Upper lobe of left lung (tissue), 6 donors: ENCODE data around the gene TIGD7. TPM values are rescaled to one million over a fixed set of nuclear protein-coding genes. Genes with fewer than 3 reads are reported as not detected.

Source experiments
- ATAC-seq, 2 donors: fragments of 200-7000 bp; cut with Tn5 transposase; one replicate each; pipeline ENCODE4 v1.9.1; 2022; ENCODE audit warnings: mild to moderate bottlenecking in 2 of 2, moderate library complexity in 2 of 2; ENCODE audit not compliant: low FRiP score in 2 of 2
- DNase-seq, 2 donors: peaks; one replicate each; pipeline ENCODE4 v3.0.0-alpha.2; 2019 to 2020
- H3K27ac ChIP-seq, 4 donors: fragments of 200-600 bp; sonication (generic); one replicate each; pipeline ENCODE4 v1.5.1; 2016 to 2019
- H3K27me3 ChIP-seq, 4 donors: fragments of 200-600 bp; sonication (generic); one replicate each; pipeline ENCODE4 v1.5.1; 2017 to 2019
- H3K36me3 ChIP-seq, 4 donors: fragments of 200-600 bp; sonication (generic); one replicate each; pipeline ENCODE4 v1.5.1; 2016 to 2019
- H3K4me1 ChIP-seq, 4 donors: fragments of 200-600 bp; sonication (generic); one replicate each; pipeline ENCODE4 v1.5.1; 2018 to 2019
- H3K4me3 ChIP-seq, 4 donors: fragments of 200-600 bp; sonication (generic); one replicate each; pipeline ENCODE4 v1.5.1; 2017 to 2019; ENCODE audit warnings: mild to moderate bottlenecking in 2 of 4, moderate library complexity in 1 of 4
- H3K9me3 ChIP-seq, 4 donors: fragments of 200-600 bp; sonication (generic); one replicate each; pipeline ENCODE4 v1.5.1; 2018 to 2019
- EP300 ChIP-seq, 4 donors: sonication (generic); formaldehyde crosslinking; IDR thresholded peaks; one replicate each; pipeline ENCODE4 v1.5.1; 2017; ENCODE audit warnings: antibody characterized with exemption in 4 of 4, control low read depth in 2 of 4
- POLR2A ChIP-seq, 4 donors: fragments of 450-650 bp; IDR thresholded peaks; one replicate each; pipeline ENCODE4 v1.5.1; 2016 to 2017; ENCODE audit warnings: antibody characterized with exemption in 4 of 4, mild to moderate bottlenecking in 2 of 4
- POLR2AphosphoS5 ChIP-seq, 2 donors: sonication (generic); formaldehyde crosslinking; IDR thresholded peaks; one replicate each; pipeline ENCODE4 v1.5.1; 2017; ENCODE audit warnings: antibody characterized with exemption in 2 of 2
- WGBS, 2 donors: methylation state at CpG; one replicate each; pipeline ENCODE4 v1.1.5; 2017 to 2018; 5-methylcytosine and 5-hydroxymethylcytosine counted together
- total RNA-seq, 6 donors: library from RNA; depleted of rRNA in 4 of 6; stranded (reverse); fragments of >200 nt in 4 of 6; gene quantifications; one replicate each; pipeline versions ENCODE4 v1.1.0 to v1.2.1, GENCODE V29; 2016 to 2021
- TF ChIP-seq, protein P1 (sequence below), 6 experiments: fragments of 450-650 bp in 4 of 6; fragments of 200-600 bp in 2 of 6; sonication (generic) in 2 of 6; IDR thresholded peaks; one replicate each; pipeline ENCODE4 v1.5.1; 2016 to 2019; ENCODE audit warnings: antibody characterized with exemption in 6 of 6
- donor health status: DM: no; HTN: no; CAD: no; lungs with moderate emphysema.
- donor health status: DM: no; HTN: yes; CAD: no; lungs with severe emphysema.

Gene TIGD7, protein sequence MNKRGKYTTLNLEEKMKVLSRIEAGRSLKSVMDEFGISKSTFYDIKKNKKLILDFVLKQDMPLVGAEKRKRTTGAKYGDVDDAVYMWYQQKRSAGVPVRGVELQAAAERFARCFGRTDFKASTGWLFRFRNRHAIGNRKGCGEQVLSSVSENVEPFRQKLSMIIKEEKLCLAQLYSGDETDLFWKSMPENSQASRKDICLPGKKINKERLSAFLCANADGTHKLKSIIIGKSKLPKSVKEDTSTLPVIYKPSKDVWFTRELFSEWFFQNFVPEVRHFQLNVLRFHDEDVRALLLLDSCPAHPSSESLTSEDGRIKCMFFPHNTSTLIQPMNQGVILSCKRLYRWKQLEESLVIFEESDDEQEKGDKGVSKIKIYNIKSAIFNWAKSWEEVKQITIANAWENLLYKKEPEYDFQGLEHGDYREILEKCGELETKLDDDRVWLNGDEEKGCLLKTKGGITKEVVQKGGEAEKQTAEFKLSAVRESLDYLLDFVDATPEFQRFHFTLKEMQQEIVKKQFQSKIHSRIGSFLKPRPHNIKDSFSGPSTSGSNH
- 1 to 10 TPM; 1.3 to 6.0 (median 4.0) TPM for total RNA-seq

DNA sequence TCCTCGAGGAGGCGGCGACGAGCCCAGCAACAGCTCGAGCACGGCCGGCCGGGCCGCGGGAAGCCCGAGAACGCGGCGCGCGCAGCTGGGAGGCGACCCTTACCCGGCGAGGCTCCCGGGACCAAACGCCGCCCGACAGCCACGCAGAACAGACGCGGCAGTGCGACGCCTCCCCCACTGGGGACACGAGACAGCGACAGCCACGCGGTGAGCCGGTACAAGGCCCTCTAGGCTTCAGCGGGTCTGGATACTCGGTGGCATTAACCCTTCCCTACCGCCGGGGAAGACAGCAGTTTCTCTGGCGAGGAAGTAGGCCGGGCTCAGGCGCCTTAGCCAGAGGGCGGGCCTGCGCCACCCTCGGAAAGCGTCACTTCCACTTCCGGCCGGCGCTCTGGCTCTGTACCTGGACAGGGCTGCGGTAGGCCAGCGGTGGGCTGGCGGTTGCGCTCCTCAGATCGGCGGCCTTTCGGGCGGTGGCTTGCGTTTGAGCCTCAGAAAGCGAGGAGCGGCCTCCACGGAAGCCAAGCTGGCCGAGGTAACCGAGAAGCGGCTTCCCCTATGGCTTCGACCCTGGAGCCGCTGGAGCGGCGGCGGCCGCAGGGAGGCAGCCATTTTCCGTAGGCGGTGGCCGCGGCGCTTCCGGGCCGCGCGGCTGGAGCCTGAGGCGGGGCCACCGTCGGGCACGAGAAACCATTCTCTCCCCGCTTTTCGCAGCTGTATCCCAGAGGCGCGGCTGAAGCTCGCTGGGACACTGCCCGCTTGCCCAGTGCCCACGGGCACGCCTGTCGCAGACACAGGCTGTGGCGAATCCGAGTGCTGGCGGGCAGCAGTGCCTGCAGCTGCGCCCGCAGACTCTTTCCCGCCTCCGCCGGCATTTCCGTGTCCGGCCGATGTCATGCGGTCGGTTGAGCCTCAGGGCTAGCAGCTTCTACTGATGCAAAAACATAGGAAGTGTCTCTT, at the start of gene TIGD7, which contains the start of gene ZNF75A:
TIGD7 (minus strand) TSS at position 322 of the 960 bp plus-strand sequence. CDS start 4,816 bp downstream, outside the sequence.
ZNF75A (plus strand) TSS at position 389 of the 960 bp plus-strand sequence. CDS start 2,932 bp downstream, outside the sequence.
- TF ChIP-seq, protein P1, sequence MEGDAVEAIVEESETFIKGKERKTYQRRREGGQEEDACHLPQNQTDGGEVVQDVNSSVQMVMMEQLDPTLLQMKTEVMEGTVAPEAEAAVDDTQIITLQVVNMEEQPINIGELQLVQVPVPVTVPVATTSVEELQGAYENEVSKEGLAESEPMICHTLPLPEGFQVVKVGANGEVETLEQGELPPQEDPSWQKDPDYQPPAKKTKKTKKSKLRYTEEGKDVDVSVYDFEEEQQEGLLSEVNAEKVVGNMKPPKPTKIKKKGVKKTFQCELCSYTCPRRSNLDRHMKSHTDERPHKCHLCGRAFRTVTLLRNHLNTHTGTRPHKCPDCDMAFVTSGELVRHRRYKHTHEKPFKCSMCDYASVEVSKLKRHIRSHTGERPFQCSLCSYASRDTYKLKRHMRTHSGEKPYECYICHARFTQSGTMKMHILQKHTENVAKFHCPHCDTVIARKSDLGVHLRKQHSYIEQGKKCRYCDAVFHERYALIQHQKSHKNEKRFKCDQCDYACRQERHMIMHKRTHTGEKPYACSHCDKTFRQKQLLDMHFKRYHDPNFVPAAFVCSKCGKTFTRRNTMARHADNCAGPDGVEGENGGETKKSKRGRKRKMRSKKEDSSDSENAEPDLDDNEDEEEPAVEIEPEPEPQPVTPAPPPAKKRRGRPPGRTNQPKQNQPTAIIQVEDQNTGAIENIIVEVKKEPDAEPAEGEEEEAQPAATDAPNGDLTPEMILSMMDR (IDR thresholded peaks at IDR 0.05): peak in 3 of 6 experiments; percentile 56 to 79 (median 64)
- TF ChIP-seq EP300 (IDR thresholded peaks at IDR 0.05) (no peak), POLR2AphosphoS5 (IDR thresholded peaks at IDR 0.05) (peak; percentile 88 to 97), POLR2A (IDR thresholded peaks at IDR 0.05) (peak; percentile 78 to 89 (median 84))
- ATAC-seq (peak; percentile 96 to 100), DNase-seq (peak; percentile 85 to 94)
- H3K36me3 ChIP-seq: peaks cover 8 to 44% (median 20%) of the 10 kb centered on the region in 4 donors
- peak within 1 kb of the TSS; percentile 46 to 72 (median 67) for H3K4me3 ChIP-seq
- peaks cover 0 to 22% (median 8%) of the 10 kb centered on the region in 4 donors for H3K4me1 ChIP-seq
- peak within 1 kb of the TSS; percentile 85 to 93 (median 90) for H3K27ac ChIP-seq
- H3K27me3 ChIP-seq: no peaks in the 10 kb centered on the region
- peaks cover 8 to 79% (median 69%) of the 10 kb centered on the region in 4 donors for H3K9me3 ChIP-seq
- 0 to 4% methylated on average over 5 to 39 of the region's 103 CpGs for WGBS, 2 donors

GRCh38 chr16:3349175-3349574, 43.9 kb upstream of the TIGD7 start:
- no peak overlapping the region for H3K4me3 ChIP-seq
- TF ChIP-seq EP300 (IDR thresholded peaks at IDR 0.05) (no peak), POLR2A (IDR thresholded peaks at IDR 0.05) (no peak), POLR2AphosphoS5 (IDR thresholded peaks at IDR 0.05) (no peak)
- TF ChIP-seq, protein P1 (IDR thresholded peaks at IDR 0.05): no peak
- 58 to 72% methylated on average over 13 of the region's 13 CpGs for WGBS, 2 donors
- DNase-seq: peak in 1 of 2 donors; percentile 26
- no peaks in the 10 kb centered on the region for H3K9me3 ChIP-seq
- H3K27me3 ChIP-seq: no peaks in the 10 kb centered on the region
- H3K36me3 ChIP-seq: no peaks in the 10 kb centered on the region
- ATAC-seq: no peak
- no peak overlapping the region for H3K27ac ChIP-seq
- no peaks in the 10 kb centered on the region for H3K4me1 ChIP-seq

DNA sequence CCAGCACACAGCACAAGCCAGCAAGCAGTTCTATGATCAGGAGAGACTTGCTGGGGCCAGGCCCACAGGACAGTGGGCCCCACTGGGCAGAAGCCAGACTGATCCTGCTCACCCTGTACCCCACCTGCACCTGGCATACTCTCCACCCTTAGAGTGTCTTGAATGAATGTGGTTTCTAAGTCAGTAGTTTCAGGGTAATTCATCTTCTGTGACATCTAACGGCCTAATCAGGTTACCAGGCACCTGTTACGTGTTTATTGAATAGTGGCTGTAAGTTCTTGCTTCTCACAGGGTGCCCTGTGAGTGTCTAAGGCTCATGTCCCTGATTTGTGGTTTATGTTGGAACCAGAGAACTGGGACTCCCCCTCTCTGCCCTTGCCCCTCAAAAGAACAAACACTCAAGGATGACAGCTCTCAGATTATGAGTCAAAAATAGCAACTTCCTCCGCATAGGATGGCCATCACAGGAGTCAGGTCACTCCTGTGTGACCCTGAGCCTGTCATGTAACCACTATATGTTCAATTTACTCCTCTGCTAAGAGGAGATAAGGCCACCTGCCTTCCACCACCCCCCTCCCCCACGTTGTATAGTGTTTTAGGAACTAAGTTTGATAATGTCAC, 43.4 kb upstream of the TIGD7 start:
- H3K36me3 ChIP-seq: no peaks in the 10 kb centered on the region
- TF ChIP-seq, protein P1 (IDR thresholded peaks at IDR 0.05): no peak
- no peak for TF ChIP-seq POLR2A (IDR thresholded peaks at IDR 0.05)
- no peak for TF ChIP-seq EP300 (IDR thresholded peaks at IDR 0.05)
- H3K4me1 ChIP-seq: no peaks in the 10 kb centered on the region
- 38 to 49% methylated on average over 4 of the region's 4 CpGs for WGBS, 2 donors
- no peak overlapping the region for H3K4me3 ChIP-seq
- ATAC-seq: no peak
- H3K9me3 ChIP-seq: no peaks in the 10 kb centered on the region
- H3K27me3 ChIP-seq: no peaks in the 10 kb centered on the region
- no peak for DNase-seq
- H3K27ac ChIP-seq: no peak overlapping the region

GRCh38 chr16:3347586-3347985, 42.4 kb upstream of the TIGD7 start:
- no peak for ATAC-seq
- Histone ChIP-seq H3K9me3 (no peaks in the 10 kb centered on the region), H3K27ac (no peak overlapping the region), H3K36me3 (no peaks in the 10 kb centered on the region), H3K4me3 (no peak overlapping the region), H3K27me3 (no peaks in the 10 kb centered on the region), H3K4me1 (no peaks in the 10 kb centered on the region)
- DNase-seq: no peak
- TF ChIP-seq POLR2A (IDR thresholded peaks at IDR 0.05) (no peak), EP300 (IDR thresholded peaks at IDR 0.05) (no peak), POLR2AphosphoS5 (IDR thresholded peaks at IDR 0.05) (no peak)
- TF ChIP-seq, protein P1 (IDR thresholded peaks at IDR 0.05): no peak
- 52 to 57% methylated on average over 10 of the region's 10 CpGs for WGBS, 2 donors
